HK-2 (cell line): ENCODE measurements around the gene HS1BP3.

Experiments used
- DNase-seq: peaks from one replicate; pipeline ENCODE4 v3.0.0-alpha.2; 2018; ENCODE audit not compliant: unreplicated experiment

HS1BP3 gene

DNA sequence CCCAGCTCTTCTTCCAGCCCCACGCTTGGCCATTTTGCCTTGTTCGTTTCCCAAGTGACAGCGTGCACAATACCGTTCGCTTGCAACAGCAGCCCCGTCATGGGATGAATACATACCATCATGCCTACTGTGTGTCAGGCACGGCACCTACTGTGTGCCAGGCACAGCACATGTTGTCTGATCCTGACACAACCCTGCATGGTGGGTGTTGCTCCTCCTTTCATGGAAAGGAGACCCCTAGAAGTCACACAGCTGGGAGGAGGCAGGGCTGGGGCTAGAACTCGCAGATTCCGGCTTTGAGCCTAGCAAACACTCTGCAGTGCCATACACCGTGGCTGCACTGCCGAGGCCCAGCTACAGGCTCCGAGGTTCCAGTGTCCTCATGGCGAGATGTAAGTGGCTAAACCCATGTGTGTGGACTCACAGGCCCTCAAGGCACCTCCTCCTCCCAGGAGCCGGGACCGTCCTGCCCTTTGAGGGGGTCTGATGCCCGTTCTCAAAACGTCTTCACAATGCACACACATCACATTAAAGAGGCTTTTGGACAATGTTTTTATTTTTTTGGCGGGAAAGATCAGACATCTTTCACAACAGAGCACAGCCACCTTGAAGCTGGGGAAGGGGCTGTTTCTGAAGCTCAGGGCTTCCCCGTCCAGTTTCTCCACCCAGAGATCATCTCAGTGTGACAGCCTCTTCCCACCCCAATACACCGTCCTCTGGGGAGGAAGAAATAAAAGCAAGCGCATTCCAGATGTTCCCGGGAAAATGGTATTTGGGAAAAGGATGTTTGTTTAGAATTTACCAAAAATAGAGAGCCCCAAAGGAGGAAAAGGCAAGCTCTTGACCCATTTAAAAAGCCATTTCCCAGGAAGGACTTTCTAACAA is 64.9 kb downstream of the HS1BP3 start:
- no peak for DNase-seq

DNA sequence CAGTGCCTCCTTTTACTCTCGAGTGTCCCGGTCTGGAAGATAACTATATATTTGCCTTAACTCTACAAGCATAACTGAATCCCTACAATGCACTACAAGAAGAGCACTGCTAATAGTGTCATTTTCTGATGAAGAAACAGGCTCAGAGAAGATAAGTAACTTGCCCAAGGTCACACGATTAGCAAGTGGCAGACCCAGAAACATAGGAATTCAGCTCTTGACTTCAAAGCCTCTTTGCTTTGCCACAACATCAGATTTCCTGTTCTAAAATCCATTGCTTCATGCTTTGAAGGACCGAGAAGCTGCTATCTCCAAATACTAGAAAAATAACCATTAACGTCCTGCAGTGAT is 65.6 kb downstream of the HS1BP3 start:
- no peak for DNase-seq

DNA sequence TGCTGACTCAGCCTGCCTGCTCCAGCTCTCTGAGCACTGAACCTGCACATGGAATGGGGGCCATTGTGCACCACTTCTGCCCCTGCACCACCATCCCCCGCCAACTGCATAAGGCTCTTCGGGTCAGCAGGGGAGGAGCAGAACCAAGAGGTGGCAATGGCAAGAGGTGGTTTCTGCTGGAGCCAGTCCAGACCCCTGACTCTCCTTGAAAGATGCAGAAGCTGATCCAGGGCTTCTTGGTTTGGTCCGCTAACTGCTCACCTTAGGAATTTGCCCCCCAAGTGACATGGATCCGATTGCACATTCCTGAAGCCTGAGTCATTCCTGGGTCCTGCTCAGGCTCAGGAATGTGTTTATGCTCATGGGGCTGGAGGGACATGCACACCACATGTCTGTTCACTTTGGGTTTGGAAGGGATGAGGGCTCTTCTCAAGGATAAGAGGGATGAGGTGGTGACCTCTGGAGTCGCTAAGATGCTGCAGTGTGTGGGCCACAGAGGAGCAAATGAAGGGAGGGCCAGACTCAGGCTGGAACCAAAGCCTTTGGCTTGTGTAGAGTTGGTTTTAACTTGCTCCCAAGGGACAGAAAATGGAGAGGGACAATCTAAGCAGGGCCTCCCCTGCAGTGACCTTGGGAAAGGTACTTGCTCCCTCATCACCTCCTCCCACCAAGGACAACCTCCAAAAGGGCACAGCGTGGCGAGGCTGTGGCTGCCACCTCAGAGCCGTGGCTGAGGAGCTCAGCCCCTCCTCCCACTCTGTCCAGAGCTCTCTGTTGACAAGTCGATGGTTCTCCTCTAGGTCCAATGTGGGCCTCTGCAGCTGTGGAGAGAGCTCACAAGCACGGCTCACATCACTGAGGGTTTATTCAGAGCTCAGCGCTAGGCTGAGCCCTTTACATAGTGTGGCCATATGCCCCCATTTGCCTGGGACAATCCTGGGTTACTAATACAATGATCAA is 66.2 kb downstream of the HS1BP3 start:
- DNase-seq: peak; percentile 91

DNA sequence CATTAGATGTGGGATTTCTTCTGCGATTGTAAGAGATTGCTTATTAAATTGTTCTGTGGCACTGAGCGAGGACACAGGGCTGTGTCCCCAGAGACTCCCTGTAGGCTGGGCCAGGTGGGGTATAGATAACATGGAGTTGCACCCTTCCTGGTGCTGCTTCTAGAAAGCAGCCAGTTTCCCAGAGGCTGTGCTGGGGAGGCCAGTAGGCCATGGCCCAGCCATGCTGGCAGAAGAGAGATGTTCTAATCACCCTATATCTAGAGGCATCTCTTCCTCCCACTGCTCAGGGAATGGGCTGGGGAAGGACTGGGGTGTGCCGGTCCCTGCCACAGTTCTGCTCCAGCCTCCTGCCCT is 66.9 kb downstream of the HS1BP3 start:
- DNase-seq: no peak

DNA sequence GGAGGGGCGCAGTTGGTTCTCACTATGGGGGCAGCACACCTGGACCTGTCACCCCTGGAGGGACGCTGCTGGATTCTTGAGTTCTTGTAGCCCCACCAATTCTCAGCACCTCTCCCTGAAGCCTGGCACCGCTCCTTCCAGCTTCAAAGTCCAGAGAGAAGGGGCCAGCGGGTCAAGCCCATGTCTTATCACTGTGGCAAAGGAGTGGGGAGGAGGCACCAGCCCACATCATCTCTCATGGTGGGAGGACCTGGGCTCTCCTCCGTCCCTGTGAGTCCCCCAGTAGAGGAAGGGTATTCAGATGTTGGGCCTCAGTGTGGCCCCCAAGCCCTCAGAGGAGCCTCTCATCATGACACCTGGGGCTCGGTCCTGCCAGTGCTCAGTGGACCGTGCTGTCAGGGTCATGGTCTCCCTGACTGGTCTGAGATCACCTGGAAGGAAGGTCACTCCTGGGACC is 67.4 kb downstream of the HS1BP3 start:
- no peak for DNase-seq

DNA sequence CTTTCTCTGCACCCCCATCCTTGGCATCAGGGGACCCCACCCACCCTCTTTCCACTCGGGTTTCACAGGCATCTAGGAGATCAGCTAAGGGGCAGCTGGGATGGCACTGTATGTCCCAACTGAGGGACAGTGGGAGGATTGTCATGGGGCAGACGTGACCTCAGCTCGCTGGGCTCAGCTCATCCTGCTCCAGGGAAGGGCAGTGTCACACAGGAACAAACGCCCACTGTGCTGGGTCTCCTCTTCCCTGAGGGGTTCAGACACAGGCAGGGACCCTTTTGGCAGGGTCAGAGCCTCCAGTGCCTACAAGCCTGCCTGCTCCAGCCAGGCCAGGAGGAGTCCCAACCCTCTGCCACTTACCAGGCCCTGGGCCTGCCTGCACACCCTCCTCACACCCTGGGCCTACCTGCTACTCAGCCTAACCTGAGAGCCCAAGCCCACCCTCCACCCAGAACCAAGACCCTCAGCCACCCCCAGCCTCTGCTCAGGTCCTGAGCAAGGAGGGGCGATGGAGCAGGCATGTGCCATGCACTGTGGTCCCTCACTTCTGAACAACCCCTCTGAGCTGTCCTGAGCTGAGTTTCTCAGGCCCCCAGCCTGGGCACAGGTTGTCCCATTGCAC is 68.2 kb downstream of the HS1BP3 start:
- no peak for DNase-seq

DNA sequence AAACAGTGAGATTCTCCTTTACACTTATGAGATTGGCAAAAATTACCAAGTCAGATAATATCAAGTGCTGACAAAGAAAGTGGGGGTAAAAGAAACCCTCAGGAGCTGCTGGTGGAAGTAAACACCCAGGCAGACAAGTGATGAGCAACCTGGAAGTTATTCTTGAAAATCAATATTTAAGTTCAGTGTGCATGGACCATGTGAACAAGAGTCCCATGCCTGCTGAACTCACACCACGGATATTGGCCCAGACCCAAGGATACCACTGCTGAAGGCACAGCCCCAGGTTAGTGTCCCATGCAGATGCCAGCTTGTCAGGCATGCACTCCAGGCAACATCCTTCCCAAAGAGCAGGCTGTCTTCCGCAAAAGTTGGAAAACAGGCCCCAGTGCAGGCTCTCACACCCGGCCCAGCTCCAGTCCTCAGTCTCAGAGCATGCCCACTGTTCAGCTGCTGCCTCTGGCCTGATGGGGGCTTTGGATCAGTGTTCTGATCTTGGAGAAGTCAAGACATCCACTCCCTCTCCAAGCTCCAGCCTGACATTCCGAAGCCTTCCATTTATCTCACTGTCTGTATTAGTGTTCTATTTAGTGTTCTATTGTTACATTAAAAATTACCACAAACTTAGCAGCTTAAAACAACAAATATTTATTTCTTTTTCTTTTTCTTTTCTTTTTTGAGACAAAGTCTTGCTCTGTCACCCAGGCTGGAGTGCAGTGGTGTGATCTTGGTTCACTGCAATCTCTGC is 70.0 kb downstream of the HS1BP3 start:
- DNase-seq: peak; percentile 28

DNA sequence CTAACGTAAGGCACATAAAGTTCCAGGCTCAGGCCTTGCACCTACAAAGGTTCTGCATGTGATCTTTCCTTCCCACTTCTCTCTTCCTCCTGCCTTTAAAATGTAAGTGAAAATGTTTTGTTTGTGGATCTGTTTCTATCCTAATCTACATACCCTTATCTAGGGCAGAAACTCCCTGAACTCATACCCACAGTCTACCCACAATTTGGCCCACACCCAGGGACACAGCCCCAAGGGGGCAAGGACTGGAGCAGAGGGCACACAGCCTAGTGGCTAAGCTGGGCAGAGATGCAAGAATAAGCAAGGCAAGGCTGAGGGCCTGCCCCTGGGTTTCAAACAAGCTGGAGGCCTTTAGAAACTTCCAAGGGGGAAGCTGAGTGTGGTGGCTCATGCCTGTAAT is 71.0 kb downstream of the HS1BP3 start:
- DNase-seq: no peak

DNA sequence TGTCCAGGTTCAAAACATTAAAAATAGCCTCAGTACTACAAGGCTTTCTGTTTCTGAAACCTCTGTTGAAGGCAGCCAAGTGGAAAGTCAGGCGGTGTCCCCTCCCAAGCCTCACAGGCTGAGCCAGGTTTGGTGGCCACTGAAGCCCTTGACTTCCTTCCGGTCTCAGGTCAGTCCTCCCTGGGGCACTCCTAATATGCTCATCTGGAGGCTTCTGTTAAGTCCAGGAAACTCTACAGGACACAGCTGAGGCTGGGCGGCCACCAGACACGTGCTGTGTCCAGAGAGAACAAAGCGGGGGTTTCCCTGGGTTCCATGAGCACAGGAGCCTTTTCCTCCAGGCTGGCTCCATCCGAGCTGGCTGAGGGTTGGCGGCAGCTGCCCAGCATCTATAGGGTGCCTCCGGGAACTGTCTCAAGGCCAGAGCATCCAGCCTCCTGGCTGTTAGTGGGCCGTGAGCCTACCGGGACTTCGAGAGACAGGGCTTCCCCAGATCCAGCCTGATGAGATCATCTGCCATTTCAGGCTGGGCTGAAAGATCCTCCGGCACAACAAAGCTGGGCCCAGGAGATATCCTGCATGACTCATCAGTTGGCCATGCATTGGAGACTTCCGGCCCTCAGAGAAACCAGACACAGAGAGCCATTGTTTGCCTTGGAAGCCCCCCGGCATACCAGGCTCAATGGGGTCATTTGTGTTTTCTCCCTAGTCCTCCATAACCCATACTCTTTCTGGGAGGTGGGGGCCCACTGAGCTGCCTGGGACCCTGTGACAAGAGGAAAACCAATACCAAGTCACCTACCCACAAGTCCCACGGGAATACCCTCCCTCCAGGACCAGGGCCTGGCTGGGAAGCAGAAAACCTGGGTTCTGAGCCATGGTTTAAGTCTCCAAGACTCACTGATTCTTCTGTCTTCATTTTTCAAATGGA is 71.7 kb downstream of the HS1BP3 start:
- peak; percentile 91 for DNase-seq

DNA sequence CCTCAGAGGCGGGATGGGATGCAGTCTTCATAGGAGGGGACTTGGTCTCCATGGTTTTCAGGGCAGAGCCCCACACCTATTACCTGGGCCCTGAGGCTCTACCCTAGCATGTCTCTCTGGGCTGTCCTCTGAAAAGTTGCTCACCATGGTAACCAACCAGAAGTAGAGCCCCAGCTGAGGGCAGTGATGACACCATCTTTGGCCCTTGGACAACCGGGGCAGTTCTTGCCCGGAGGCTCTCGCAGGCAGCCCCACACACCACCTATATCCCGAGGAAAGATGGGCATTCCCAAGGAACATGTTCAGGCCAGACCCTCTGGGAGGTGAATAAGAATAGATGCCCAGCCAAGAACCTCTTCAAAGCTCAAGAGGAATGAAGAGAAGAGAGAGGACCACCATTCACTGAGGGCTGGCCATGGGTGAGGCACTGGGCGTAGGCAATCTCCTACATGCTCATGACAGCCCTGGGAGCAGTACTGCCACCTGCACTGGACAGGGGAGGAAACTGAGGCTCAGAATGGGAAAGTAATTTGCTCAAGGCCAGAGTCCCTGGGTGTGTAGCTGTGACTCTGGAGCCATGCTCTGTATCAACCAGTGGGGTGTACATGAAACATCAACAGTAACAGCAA is 72.5 kb downstream of the HS1BP3 start:
- no peak for DNase-seq

DNA sequence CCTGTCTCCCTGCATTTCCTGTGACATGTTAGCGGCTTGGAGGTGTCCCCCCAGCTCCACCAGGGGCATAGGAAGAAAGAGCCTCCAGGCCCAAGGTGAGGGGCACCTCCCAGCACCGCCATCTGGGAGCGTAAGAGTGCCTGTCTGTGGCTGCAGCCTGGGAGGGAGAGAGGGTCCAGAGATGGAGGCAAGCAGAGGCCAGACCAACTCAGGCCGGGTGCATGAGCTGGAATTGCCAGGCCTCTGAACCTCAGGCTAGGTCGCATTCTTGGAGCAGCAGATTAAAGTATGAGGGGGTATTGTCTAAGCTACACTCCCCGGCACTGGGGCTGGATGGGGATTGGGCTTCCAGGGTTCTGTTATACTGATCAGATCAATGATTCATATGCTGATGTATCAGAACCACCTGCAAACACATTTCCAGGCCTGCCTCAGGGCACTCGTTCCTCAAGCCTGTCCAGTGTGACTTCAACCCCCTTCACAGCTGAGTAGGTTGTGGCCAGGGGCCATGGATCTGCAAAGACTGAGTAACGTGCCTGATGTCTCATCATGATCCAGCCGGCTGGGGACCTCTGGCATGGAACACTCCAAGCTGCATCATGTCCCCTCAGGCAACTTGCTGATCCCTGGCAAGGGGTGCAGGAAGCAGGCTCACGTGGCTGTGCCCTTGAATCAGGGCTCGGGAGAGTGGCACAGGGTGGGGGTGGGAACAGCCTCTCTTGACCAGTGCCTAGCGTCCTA is 73.2 kb downstream of the HS1BP3 start:
- peak; percentile 81 for DNase-seq

DNA sequence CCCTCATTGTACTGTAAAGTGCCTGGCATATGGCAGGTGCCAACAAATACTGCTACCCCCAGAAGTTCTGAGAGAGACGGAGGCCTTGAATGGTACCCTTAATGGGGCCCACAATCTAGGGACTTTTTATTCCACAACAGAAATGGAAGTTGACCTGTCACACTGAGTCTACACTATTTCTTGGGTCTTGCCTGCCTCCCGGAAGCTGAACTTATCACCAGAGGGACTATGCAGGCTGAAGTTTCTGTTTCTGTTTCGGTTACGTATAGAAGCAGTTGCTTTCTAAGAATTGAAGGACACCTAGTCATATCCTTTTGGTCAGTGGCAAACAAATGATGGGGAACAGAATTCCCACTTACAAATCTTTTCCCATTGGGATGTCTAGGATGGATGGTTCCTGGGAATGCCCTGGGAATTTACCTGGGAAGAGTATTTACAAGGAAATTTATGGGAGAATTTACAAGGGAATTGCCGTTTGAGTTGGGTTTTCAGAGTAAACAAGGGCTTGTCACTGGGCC is 74.2 kb downstream of the HS1BP3 start:
- no peak for DNase-seq

DNA sequence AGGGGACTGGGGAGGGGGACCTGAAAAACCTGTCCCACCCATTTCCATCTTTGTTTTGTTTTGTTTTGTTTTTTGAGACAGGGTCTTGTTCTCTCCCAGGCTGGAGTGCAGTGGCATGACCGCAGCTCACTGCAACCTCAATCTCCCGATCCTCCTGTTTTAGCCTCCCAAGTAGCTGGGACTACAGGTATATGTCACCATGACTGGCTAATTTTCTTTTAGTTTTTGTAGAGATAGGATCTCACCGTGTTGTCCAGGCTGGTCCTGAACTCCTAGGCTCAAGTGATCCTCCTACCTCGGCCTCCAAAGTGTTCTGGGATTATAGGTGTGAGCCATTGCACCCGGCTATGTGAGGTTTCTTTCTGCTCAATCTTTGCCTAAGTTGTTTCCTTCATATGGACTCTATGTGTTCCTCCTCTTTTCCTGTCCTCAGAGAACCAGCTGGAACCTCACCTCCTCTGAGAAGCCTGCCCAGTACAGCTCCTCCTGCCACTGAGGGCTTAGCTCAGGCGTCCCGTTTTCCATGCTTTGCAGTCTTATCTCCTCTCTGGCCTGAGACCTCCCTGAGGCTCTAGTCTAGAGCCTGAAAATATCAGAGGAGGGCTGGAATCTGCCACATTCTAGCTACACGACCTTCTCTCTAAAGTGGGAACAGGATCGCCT is 74.8 kb downstream of the HS1BP3 start:
- no peak for DNase-seq

DNA sequence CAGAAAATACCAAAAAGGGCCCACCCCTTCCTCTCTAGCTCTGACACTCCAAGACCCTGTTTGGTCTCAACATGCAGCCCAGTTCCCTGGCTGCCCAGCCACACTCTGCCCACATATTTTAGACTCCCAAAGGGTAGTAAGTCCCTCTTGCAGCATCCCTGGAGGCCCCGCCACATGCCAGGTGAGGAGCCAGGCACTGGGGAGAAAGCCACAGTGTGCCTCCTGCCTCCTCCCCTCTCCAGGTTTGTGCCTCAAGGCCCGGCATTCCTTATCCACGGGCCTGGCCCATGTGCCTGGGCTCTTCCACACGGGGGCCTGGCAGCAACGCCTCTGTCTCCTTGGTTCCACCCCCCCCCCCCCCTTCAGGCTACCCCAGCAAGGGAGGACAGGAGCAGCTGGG is 75.5 kb downstream of the HS1BP3 start:
- DNase-seq: no peak

DNA sequence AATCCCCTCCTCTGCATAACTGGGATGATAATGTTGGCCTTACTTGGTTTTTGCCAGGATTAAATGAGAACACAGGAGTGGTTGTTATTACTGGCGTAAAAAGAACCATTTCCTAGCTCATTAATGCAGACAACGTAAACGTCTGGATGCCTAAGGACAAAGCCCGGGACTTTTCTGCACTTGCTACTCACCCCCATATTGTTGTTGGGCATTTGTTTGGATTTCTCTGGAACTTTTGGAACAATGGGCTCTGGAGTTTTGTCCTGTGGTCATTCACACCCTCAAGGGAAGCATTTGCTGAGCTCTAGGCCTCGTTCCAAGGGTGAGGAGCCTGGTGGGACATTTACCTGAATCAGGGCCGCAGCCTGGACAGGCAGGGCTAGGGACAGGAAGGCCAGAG is 76.0 kb downstream of the HS1BP3 start:
- no peak for DNase-seq

DNA sequence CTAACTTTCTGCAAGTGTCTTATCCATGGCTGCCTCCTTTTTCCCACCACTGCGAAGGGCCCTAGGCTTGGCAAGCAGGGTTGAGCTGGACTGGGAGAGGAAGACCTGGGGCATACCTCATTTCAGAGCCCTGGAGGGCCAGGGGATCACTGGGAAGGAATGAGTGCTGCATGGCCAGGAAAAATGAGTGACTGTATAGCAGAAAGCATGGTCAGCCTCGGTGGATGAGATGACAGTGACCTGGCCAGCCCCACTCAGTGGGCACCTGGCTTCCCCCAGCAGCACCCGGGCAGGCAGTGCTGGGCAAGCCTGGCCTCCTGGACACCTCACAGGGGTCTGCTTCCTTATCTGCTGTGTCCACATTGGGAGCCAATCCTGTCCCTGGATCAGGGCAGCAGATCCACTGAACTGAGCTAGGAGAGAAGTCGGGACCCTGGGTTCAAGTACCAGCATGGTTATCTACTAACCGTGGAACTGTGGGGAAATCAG is 76.4 kb downstream of the HS1BP3 start:
- DNase-seq: no peak

DNA sequence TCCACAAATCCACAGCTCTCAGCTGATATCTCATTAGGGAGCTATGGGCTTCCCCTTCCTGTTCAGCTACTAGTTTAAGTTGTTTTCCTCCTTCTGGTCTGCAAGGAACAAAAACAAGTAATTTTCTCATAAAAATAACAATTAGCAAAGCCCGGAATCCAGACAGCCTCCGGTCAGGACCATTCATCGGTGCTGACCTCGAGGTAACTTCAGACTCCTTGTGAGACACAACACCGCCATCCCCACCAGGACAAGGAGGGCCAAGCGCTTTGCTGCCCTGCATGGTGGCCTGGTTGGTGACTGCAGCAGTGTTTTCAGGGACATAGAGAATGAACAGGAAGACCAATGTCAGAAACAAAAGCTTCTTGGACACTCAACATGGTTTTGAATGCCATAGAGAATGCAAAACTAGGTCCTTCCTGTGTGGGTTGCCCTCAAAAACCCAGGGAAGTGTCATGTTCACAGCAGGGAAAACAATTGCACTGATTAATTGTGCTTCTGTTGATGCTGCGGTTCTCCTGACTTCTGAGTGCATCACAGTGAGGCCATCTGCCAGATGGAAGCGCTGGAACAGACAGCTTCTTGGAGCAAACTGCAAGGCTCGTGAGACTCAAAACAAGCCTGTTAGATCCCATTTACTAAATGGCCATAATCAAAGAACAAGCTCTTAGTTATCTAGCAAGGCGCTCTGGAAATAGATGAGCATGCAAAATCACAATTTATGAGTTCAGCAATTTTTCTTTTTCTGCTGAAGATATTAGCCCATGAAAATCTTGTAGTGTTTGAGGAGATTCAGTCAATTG is 77.1 kb downstream of the HS1BP3 start:
- no peak for DNase-seq

DNA sequence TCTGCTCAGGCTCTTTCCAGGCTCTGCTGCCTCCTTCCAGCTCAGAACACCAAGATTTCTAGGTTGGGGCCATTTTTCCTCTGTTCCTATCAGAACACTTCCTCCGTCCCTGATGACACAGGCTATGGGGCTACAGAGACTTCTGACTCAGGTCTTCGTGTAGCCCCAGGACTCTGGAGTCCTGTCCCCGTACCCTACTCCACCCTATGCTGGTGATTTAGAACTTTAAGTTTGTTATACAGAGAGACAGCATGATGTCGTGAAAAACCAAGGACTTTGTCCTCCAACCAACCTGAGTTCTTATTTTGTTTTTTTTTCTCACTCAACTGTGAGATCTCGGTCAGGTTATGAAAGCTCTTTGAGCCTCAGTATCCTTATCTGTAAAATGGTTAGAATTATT is 78.7 kb downstream of the HS1BP3 start:
- no peak for DNase-seq
